GM18526 (cell line): ENCODE data around the gene CXCL17.
A peak's percentile ranks its signal among the peaks of the same experiment; 100 is the strongest.

Source experiments
- POLR2A ChIP-seq: IDR thresholded peaks from 3 replicates; pipeline ENCODE4 v1.6.1; 2011; ENCODE audit not compliant: insufficient read length; ENCODE audit errors: extremely low read depth

Gene CXCL17

GRCh38 chr19:42421101-42421500 is 21.6 kb downstream of the CXCL17 start:
- TF ChIP-seq POLR2A = no peak

DNA sequence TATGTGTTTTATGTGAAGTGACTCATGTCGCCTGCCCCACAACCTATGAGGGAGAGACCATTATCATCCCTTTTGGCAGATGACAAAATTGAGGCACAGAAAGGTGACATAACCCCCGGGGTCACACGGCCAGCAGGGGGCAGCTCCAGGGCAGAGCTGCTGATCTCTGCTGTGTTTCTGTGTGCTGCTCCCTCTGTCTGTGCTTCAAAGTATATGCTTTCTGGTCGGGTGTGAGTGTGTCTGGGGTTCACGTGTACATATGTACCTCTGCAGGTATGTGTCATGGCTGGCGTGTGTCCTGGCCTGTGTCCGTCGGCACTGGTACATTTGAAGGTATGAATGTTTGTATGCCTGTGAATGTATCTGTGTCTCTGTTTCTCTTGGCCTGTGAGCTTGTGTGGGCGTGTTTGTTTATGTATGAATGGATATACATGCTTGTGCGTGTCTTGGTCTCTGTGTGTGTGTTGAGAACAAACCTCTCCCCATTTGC is 22.6 kb downstream of the CXCL17 start:
- TF ChIP-seq POLR2A = no peak

- TF ChIP-seq POLR2A = no peak
These were observed 23.4 kb downstream of the CXCL17 start for GRCh38 chr19:42419309-42419708.

GRCh38 chr19:42412661-42413076 is 30.1 kb downstream of the CXCL17 start:
- TF ChIP-seq POLR2A = no peak

DNA sequence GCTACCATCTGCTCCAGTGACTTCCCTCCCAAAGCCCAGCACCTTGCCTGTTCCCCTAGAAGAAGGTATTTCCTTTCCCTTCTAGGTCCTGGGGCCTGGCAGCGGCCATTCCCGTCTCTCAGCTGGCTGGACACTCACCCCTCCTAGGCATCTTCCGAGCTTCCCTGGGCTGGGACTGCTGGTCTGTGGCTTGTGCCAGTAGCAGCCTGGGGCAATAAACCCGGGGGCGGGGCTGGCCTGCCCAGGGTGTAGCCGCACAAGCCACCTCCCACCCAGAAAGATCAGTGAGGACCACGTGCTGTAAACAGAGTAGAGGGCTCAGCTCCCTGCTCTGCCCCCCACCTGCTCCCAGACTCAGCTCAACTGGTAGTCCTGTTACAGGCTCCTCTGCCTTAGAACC is 30.5 kb downstream of the CXCL17 start:
- no peak for TF ChIP-seq POLR2A

- no peak for TF ChIP-seq POLR2A
These were observed 31.1 kb downstream of the CXCL17 start for GRCh38 chr19:42411581-42412178.

GRCh38 chr19:42410371-42410770 is 32.4 kb downstream of the CXCL17 start:
- no peak for TF ChIP-seq POLR2A

- no peak for TF ChIP-seq POLR2A
These were observed 33.3 kb downstream of the CXCL17 start for GRCh38 chr19:42409477-42409876.

GRCh38 chr19:42407816-42408175 is 35.0 kb downstream of the CXCL17 start:
- no peak for TF ChIP-seq POLR2A

GRCh38 chr19:42407085-42407815 is 35.5 kb downstream of the CXCL17 start:
- TF ChIP-seq POLR2A = no peak

GRCh38 chr19:42406111-42406510 is 36.6 kb downstream of the CXCL17 start:
- no peak for TF ChIP-seq POLR2A

GRCh38 chr19:42403586-42403985 is 39.2 kb downstream of the CXCL17 start:
- TF ChIP-seq POLR2A = no peak

- TF ChIP-seq POLR2A = no peak
These were observed 40.2 kb downstream of the CXCL17 start for GRCh38 chr19:42402376-42403116.

- TF ChIP-seq POLR2A = peak; percentile 30
These were observed 41.1 kb downstream of the CXCL17 start for GRCh38 chr19:42401365-42402303.

- no peak for TF ChIP-seq POLR2A
These were observed 42.3 kb downstream of the CXCL17 start for GRCh38 chr19:42400404-42400803.
